Measurements from ENCODE around the gene DNM3.

- TF ChIP-seq, protein P1, sequence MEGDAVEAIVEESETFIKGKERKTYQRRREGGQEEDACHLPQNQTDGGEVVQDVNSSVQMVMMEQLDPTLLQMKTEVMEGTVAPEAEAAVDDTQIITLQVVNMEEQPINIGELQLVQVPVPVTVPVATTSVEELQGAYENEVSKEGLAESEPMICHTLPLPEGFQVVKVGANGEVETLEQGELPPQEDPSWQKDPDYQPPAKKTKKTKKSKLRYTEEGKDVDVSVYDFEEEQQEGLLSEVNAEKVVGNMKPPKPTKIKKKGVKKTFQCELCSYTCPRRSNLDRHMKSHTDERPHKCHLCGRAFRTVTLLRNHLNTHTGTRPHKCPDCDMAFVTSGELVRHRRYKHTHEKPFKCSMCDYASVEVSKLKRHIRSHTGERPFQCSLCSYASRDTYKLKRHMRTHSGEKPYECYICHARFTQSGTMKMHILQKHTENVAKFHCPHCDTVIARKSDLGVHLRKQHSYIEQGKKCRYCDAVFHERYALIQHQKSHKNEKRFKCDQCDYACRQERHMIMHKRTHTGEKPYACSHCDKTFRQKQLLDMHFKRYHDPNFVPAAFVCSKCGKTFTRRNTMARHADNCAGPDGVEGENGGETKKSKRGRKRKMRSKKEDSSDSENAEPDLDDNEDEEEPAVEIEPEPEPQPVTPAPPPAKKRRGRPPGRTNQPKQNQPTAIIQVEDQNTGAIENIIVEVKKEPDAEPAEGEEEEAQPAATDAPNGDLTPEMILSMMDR (IDR thresholded peaks at IDR 0.05), result no peak
- no peak for TF ChIP-seq EZH2 (IDR thresholded peaks at IDR 0.05; ENCODE audit: borderline replicate concordance, insufficient read depth, low read depth, low read length, poor library complexity, severe bottlenecking)
These were observed 515.3 kb downstream of the DNM3 start for GRCh38 chr1:172356620-172357019.
